NT2/D1 (cell line): Measurements from ENCODE around the gene TNFSF15.

Experiments used
- YY1 ChIP-seq: IDR thresholded peaks from 2 replicates; pipeline ENCODE4 v1.6.1; 2011; ENCODE audit not compliant: insufficient read length, insufficient read depth
- ZNF274 ChIP-seq: IDR thresholded peaks from 2 replicates; pipeline ENCODE4 v1.6.1; 2011; ENCODE audit warnings: mild to moderate bottlenecking, low read depth, low read length

GRCh38 chr9:114811966-114812636 is 6.3 kb upstream of the TNFSF15 start:
- no peak for TF ChIP-seq YY1
- no peak for TF ChIP-seq ZNF274
